Neural cell (in vitro differentiated cells): ENCODE measurements around the gene CADM3. TPM values are rescaled to one million over a fixed set of nuclear protein-coding genes. Genes with fewer than 3 reads are reported as not detected.

Experiments
- H2AFZ ChIP-seq: fragments of 200-600, 300-800 bp; sonication (generic), shearing (Covaris generic); 2 replicates; pipeline ENCODE4 v1.6.0; 2014; ENCODE audit warnings: low read depth, mild to moderate bottlenecking, antibody characterized with exemption, low read length, moderate library complexity
- H3F3A ChIP-seq: fragments of 200-600 bp; shearing (Covaris generic); 2 replicates; pipeline ENCODE4 v1.6.1; 2016; ENCODE audit warnings: mild to moderate bottlenecking, moderate library complexity, mixed read lengths, antibody characterized with exemption, low read length; ENCODE audit not compliant: insufficient read depth, poor library complexity, severe bottlenecking
- H3K27ac ChIP-seq: fragments of 200-600, 300-800 bp; sonication (generic), shearing (Covaris generic); 2 replicates; pipeline ENCODE4 v1.5.1; 2014; ENCODE audit warnings: mild to moderate bottlenecking, low read length, moderate library complexity
- H3K27me3 ChIP-seq: fragments of 300-800, 200-600 bp; sonication (generic), shearing (Covaris generic); 2 replicates; pipeline ENCODE4 v1.6.0; 2014; ENCODE audit warnings: mild to moderate bottlenecking, low read depth, low read length, moderate library complexity; ENCODE audit not compliant: insufficient read depth
- H3K36me3 ChIP-seq: fragments of 300-800, 200-600 bp; sonication (generic), shearing (Covaris generic); 2 replicates; pipeline ENCODE4 v1.5.1; 2014; ENCODE audit warnings: mild to moderate bottlenecking, antibody characterized with exemption, low read length, moderate library complexity; ENCODE audit not compliant: insufficient read depth
- H3K4me2 ChIP-seq: fragments of 300-800, 200-600 bp; sonication (generic), shearing (Covaris generic); 2 replicates; pipeline ENCODE4 v1.6.0; 2014; ENCODE audit warnings: mild to moderate bottlenecking, low read length
- H3K4me3 ChIP-seq: fragments of 300-800, 200-600 bp; sonication (generic), shearing (Covaris generic); 2 replicates; pipeline ENCODE4 v1.5.1; 2014; ENCODE audit warnings: mild to moderate bottlenecking, low read length, moderate library complexity
- H3K79me2 ChIP-seq: fragments of 200-600 bp; shearing (Covaris generic); replicated peaks from 2 replicates; pipeline ENCODE4 v1.6.0; 2014; ENCODE audit warnings: mild to moderate bottlenecking, low read length, moderate library complexity; ENCODE audit not compliant: insufficient read depth
- H3K9ac ChIP-seq: fragments of 300-800, 200-600 bp; sonication (generic), shearing (Covaris generic); 2 replicates; pipeline ENCODE4 v1.6.1; 2016; ENCODE audit warnings: mild to moderate bottlenecking, low read length, mixed read lengths
- H3K9me2 ChIP-seq: fragments of 200-600 bp; shearing (Covaris generic); 2 replicates; pipeline ENCODE4 v1.6.1; 2016; ENCODE audit warnings: mild to moderate bottlenecking, low read length, mixed read lengths; ENCODE audit not compliant: insufficient read depth
- H3K9me3 ChIP-seq: fragments of 200-600, 300-800 bp; sonication (generic), shearing (Covaris generic); 2 replicates; pipeline ENCODE4 v1.6.1; 2016; ENCODE audit warnings: mild to moderate bottlenecking, mixed run types, low read length, moderate library complexity, mixed read lengths
- H4K20me1 ChIP-seq: fragments of 200-600 bp; shearing (Covaris generic); 2 replicates; pipeline ENCODE4 v1.6.1; 2016; ENCODE audit warnings: mild to moderate bottlenecking, mixed run types; ENCODE audit not compliant: insufficient read depth
- CTCF ChIP-seq: fragments of 450-650 bp; IDR thresholded peaks from 2 replicates; pipeline ENCODE4 v1.5.1; 2014; ENCODE audit warnings: antibody characterized with exemption, mild to moderate bottlenecking, moderate library complexity; ENCODE audit not compliant: poor library complexity, severe bottlenecking
- EP300 ChIP-seq: fragments of 450-650 bp; conservative IDR thresholded peaks from 2 replicates; pipeline ENCODE4 v1.6.1; 2014; ENCODE audit warnings: antibody characterized with exemption, mild to moderate bottlenecking, moderate library complexity; ENCODE audit not compliant: poor library complexity, severe bottlenecking
- EZH2 ChIP-seq: fragments of 200-600, 300-800 bp; shearing (Covaris generic), sonication (generic); IDR thresholded peaks from 2 replicates; pipeline ENCODE4 v1.6.1; 2014; ENCODE audit warnings: antibody characterized with exemption, low read length, borderline replicate concordance, mild to moderate bottlenecking; ENCODE audit not compliant: insufficient read depth, poor library complexity, severe bottlenecking
- MXI1 ChIP-seq: fragments of 450-650 bp; conservative IDR thresholded peaks from 2 replicates; pipeline ENCODE4 v1.6.1; 2014; ENCODE audit warnings: antibody characterized with exemption, mild to moderate bottlenecking; ENCODE audit not compliant: poor library complexity, severe bottlenecking
- POLR2AphosphoS5 ChIP-seq: IDR thresholded peaks from 2 replicates; pipeline ENCODE4 v1.6.1; 2012
- RAD21 ChIP-seq: fragments of 450-650 bp; conservative IDR thresholded peaks from 2 replicates; pipeline ENCODE4 v1.6.1; 2014; ENCODE audit warnings: antibody characterized with exemption, mild to moderate bottlenecking, moderate library complexity
- REST ChIP-seq: IDR thresholded peaks from 2 replicates; pipeline ENCODE4 v1.6.1; 2012; ENCODE audit warnings: borderline replicate concordance
- SMC3 ChIP-seq: fragments of 450-650 bp; conservative IDR thresholded peaks from 2 replicates; pipeline ENCODE4 v1.6.1; 2014; ENCODE audit warnings: antibody characterized with exemption, mild to moderate bottlenecking, moderate library complexity; ENCODE audit not compliant: poor library complexity
- TAF1 ChIP-seq: IDR thresholded peaks from 2 replicates; pipeline ENCODE4 v1.6.1; 2012; ENCODE audit warnings: low read depth
- polyA plus RNA-seq: library from polyadenylated mRNA; depleted of rRNA; stranded (reverse); fragments of >200 nt; gene quantifications from 2 replicates; pipeline ENCODE4 v1.2.3, GENCODE V29; 2014

Gene CADM3
- polyA plus RNA-seq, 1 donor from 2014 or later = 81.7 TPM

- H3K4me2 ChIP-seq = no peak overlapping the region
- H3K79me2 ChIP-seq = peaks cover 10% of the 10 kb centered on the region
- H3K36me3 ChIP-seq = peaks cover 16% of the 10 kb centered on the region
- no peaks in the 10 kb centered on the region for H3F3A ChIP-seq
- H3K9ac ChIP-seq = no peak overlapping the region
- no peak overlapping the region for H3K27ac ChIP-seq
- no peaks in the 10 kb centered on the region for H3K9me3 ChIP-seq
- no peak overlapping the region for H3K4me3 ChIP-seq
- no peaks in the 10 kb centered on the region for H3K27me3 ChIP-seq
- TF ChIP-seq POLR2AphosphoS5 (no peak), REST (no peak)
- H4K20me1 ChIP-seq = no peaks in the 10 kb centered on the region
- no peak overlapping the region for H2AFZ ChIP-seq
- H3K9me2 ChIP-seq = no peaks in the 10 kb centered on the region
These were observed 9.1 kb downstream of the CADM3 start for GRCh38 chr1:159180516-159180915.

GRCh38 chr1:159181328-159182024 lies 10.1 kb downstream of the CADM3 start:
- TF ChIP-seq SMC3 (no peak), POLR2AphosphoS5 (no peak), TAF1 (no peak), EZH2 (no peak), RAD21 (no peak), MXI1 (no peak), REST (no peak), CTCF (no peak), EP300 (no peak)
- H3F3A ChIP-seq = no peaks in the 10 kb centered on the region
- no peaks in the 10 kb centered on the region for H4K20me1 ChIP-seq
- H3K9me3 ChIP-seq = no peaks in the 10 kb centered on the region
- H3K4me3 ChIP-seq = no peak overlapping the region
- no peaks in the 10 kb centered on the region for H3K9me2 ChIP-seq
- H3K9ac ChIP-seq = no peak overlapping the region
- H3K79me2 ChIP-seq = peaks cover 10% of the 10 kb centered on the region
- peaks cover 16% of the 10 kb centered on the region for H3K36me3 ChIP-seq
- no peak overlapping the region for H3K27ac ChIP-seq
- no peaks in the 10 kb centered on the region for H3K27me3 ChIP-seq
- no peak overlapping the region for H3K4me2 ChIP-seq
- H2AFZ ChIP-seq = no peak overlapping the region
